GM23338 (cell line): ENCODE results near the gene LRRC3C. TPM values are rescaled to one million over a fixed set of nuclear protein-coding genes. Genes with fewer than 3 reads are reported as not detected.

Source experiments
- ATAC-seq: fragments of 200-7000 bp; cut with Tn5 transposase; 3 replicates; pipeline ENCODE4 v1.9.1; 2020
- DNase-seq: peaks from one replicate; pipeline ENCODE4 v3.0.0-alpha.2; 2015; ENCODE audit warnings: low spot score
- H2AFZ ChIP-seq: fragments of 200-600 bp; sonication (generic); 2 replicates; pipeline ENCODE4 v1.8.0; 2016; ENCODE audit warnings: antibody characterized with exemption, mild to moderate bottlenecking, moderate library complexity
- H3F3A ChIP-seq: fragments of 200-600 bp; sonication (generic); replicated peaks from 2 replicates; pipeline ENCODE4 v1.8.0; 2017; ENCODE audit warnings: antibody characterized with exemption, mixed run types, low read depth
- H3K27ac ChIP-seq: fragments of 200-600 bp; sonication (generic); 2 replicates; pipeline ENCODE4 v1.6.1; 2016; ENCODE audit warnings: low read depth
- H3K27me3 ChIP-seq: fragments of 200-600 bp; sonication (generic); 2 replicates; pipeline ENCODE4 v1.8.0; 2016; ENCODE audit warnings: mild to moderate bottlenecking, mixed run types, moderate library complexity; ENCODE audit not compliant: insufficient read depth
- H3K36me3 ChIP-seq: fragments of 200-600 bp; sonication (generic); 2 replicates; pipeline ENCODE4 v1.8.0; 2016; ENCODE audit warnings: mild to moderate bottlenecking; ENCODE audit not compliant: insufficient read depth
- H3K4me1 ChIP-seq: fragments of 200-600 bp; sonication (generic); 2 replicates; pipeline ENCODE4 v1.8.0; 2016; ENCODE audit warnings: mild to moderate bottlenecking, moderate library complexity; ENCODE audit not compliant: insufficient read depth
- H3K4me2 ChIP-seq: fragments of 200-600 bp; sonication (generic); 2 replicates; pipeline ENCODE4 v1.7.1; 2017; ENCODE audit warnings: mixed run types
- H3K4me3 ChIP-seq: fragments of 200-600 bp; sonication (generic); 2 replicates; pipeline ENCODE4 v1.6.1; 2016; ENCODE audit warnings: mixed run types
- H3K79me2 ChIP-seq: fragments of 200-600 bp; sonication (generic); replicated peaks from 2 replicates; pipeline ENCODE4 v1.8.0; 2017; ENCODE audit warnings: mild to moderate bottlenecking; ENCODE audit not compliant: insufficient read depth
- H3K9me2 ChIP-seq: fragments of 200-600 bp; sonication (generic); 2 replicates; pipeline ENCODE4 v1.8.0; 2017; ENCODE audit not compliant: insufficient read depth
- H4K20me1 ChIP-seq: fragments of 200-600 bp; sonication (generic); replicated peaks from 2 replicates; pipeline ENCODE4 v1.8.0; 2017; ENCODE audit warnings: mild to moderate bottlenecking; ENCODE audit not compliant: insufficient read depth
- H3K27ac Mint-ChIP-seq: 2 replicates; pipeline ENCODE4 v1.8.0; 2020; ENCODE audit warnings: inconsistent platforms, mild to moderate bottlenecking, moderate library complexity, mixed read lengths
- H3K27me3 Mint-ChIP-seq: 3 replicates; pipeline ENCODE4 v1.8.0; 2022; ENCODE audit warnings: low read depth, mild to moderate bottlenecking, moderate library complexity, mixed read lengths, inconsistent platforms; ENCODE audit not compliant: insufficient read depth, poor library complexity
- H3K36me3 Mint-ChIP-seq: 3 replicates; pipeline ENCODE4 v1.8.0; 2021; ENCODE audit warnings: low read depth, mild to moderate bottlenecking, inconsistent platforms, moderate library complexity, mixed read lengths
- H3K4me1 Mint-ChIP-seq: 3 replicates; pipeline ENCODE4 v1.8.0; 2020; ENCODE audit warnings: mild to moderate bottlenecking, inconsistent platforms, mixed read lengths
- H3K4me3 Mint-ChIP-seq: 3 replicates; pipeline ENCODE4 v1.8.0; 2021; ENCODE audit warnings: moderate library complexity, mild to moderate bottlenecking, inconsistent platforms, mixed read lengths
- H3K9me3 Mint-ChIP-seq: 3 replicates; pipeline ENCODE4 v1.8.0; 2020; ENCODE audit warnings: moderate library complexity, mild to moderate bottlenecking, inconsistent platforms, mixed read lengths
- CREB1 ChIP-seq: fragments of 250-450 bp; sonication (Bioruptor Pico); IDR thresholded peaks from 2 replicates; pipeline ENCODE4 v1.5.0; 2020; ENCODE audit warnings: low read depth, mild to moderate bottlenecking, moderate library complexity
- ETS1 ChIP-seq: IDR thresholded peaks from 2 replicates; pipeline ENCODE4 v1.6.1; 2016; ENCODE audit warnings: antibody characterized with exemption
- EZH2 ChIP-seq: fragments of 200-600 bp; sonication (generic); IDR thresholded peaks from one replicate; pipeline ENCODE4 v1.8.0; 2017; ENCODE audit warnings: antibody characterized with exemption, mild to moderate bottlenecking, low read depth; ENCODE audit not compliant: unreplicated experiment
- EZH2phosphoT487 ChIP-seq: fragments of 200-600 bp; sonication (generic); IDR thresholded peaks from one replicate; pipeline ENCODE4 v1.8.1; 2018; ENCODE audit warnings: antibody characterized with exemption; ENCODE audit not compliant: unreplicated experiment
- JUNB ChIP-seq: IDR thresholded peaks from one replicate; pipeline ENCODE4 v1.6.1; 2016; ENCODE audit warnings: antibody characterized with exemption; ENCODE audit not compliant: unreplicated experiment
- NANOG ChIP-seq: IDR thresholded peaks from 2 replicates; pipeline ENCODE4 v1.6.1; 2016; ENCODE audit warnings: antibody characterized with exemption, borderline replicate concordance
- POLR2AphosphoS5 ChIP-seq: IDR thresholded peaks from 2 replicates; pipeline ENCODE4 v1.6.1; 2016; ENCODE audit warnings: antibody characterized with exemption, low read depth
- STAT1 ChIP-seq: IDR thresholded peaks from one replicate; pipeline ENCODE4 v1.6.1; 2016; ENCODE audit warnings: antibody characterized with exemption; ENCODE audit not compliant: unreplicated experiment
- ZNF114 ChIP-seq: fragments of 250-450 bp; sonication (Bioruptor Pico); IDR thresholded peaks from 2 replicates; pipeline ENCODE4 v1.5.0; 2020; ENCODE audit warnings: mild to moderate bottlenecking, moderate library complexity
- ZNF331 ChIP-seq: fragments of 250-450 bp; sonication (Bioruptor Pico); IDR thresholded peaks from 2 replicates; pipeline ENCODE4 v1.5.0; 2020; ENCODE audit warnings: low read depth, mild to moderate bottlenecking, moderate library complexity
- ZNF462 ChIP-seq: fragments of 250-450 bp; sonication (Bioruptor Pico); IDR thresholded peaks from 2 replicates; pipeline ENCODE4 v1.5.0; 2020; ENCODE audit warnings: mild to moderate bottlenecking, moderate library complexity
- polyA plus RNA-seq: library from polyadenylated mRNA; unstranded; fragments of >200 nt; fragmentation: Nextera tagmentation; extraction: Ambion mirVana; gene quantifications from 2 replicates; pipeline ENCODE4 v1.2.1, GENCODE V29; 2016
- total RNA-seq: library from RNA; depleted of rRNA; stranded (reverse); fragments of >200 nt; shearing (Covaris generic); gene quantifications from 2 replicates; pipeline ENCODE4 v1.2.3, GENCODE V29; 2014
- TF ChIP-seq, protein P1 (sequence below), 2 experiments: fragments of 200-600 bp in 1 of 2; sonication (generic) in 1 of 2; conservative IDR thresholded peaks; 2 replicates each; pipeline versions ENCODE4 v1.5.1 to v1.6.1; 2016 to 2017; ENCODE audit warnings: antibody characterized with exemption in 2 of 2, low read depth in 2 of 2, mild to moderate bottlenecking in 2 of 2, moderate library complexity in 1 of 2

LRRC3C gene
- total and polyA plus RNA-seq, 2 experiments from 2014 or later: 0.24 TPM; not detected in 1

GRCh38 chr17:39921323-39921722, 6.2 kb upstream of the LRRC3C start (continued):
- TF ChIP-seq ZNF462 (CRISPR knock-in tag) (no peak), ZNF114 (CRISPR knock-in tag) (no peak), ETS1 (no peak), EZH2 (no peak)

GRCh38 chr17:39922006-39922405, 5.5 kb upstream of the LRRC3C start:
- Histone ChIP-seq H3K27ac (no peak overlapping the region), H3K9me2 (no peaks in the 10 kb centered on the region), H3K36me3 (peaks cover 5% of the 10 kb centered on the region; the same call in 1 of the 2 replicates), H4K20me1 (peaks cover 17% of the 10 kb centered on the region), H2AFZ (no peak overlapping the region), H3K4me2 (no peak overlapping the region), H3K4me3 (no peak overlapping the region), H3K79me2 (peaks cover 30% of the 10 kb centered on the region), H3F3A (no peaks in the 10 kb centered on the region), H3K27me3 (no peaks in the 10 kb centered on the region), H3K4me1 (peaks cover 7% of the 10 kb centered on the region; the same call in 1 of the 2 replicates)
- no peak for ATAC-seq
- Mint-ChIP-seq H3K9me3 (no peaks in the 10 kb centered on the region), H3K4me1 (peaks cover 28% of the 10 kb centered on the region), H3K4me3 (no peak overlapping the region), H3K27ac (no peak overlapping the region), H3K36me3 (peaks cover 36% of the 10 kb centered on the region), H3K27me3 (peaks cover 9% of the 10 kb centered on the region)
- DNase-seq: no peak
- TF ChIP-seq, protein P1, sequence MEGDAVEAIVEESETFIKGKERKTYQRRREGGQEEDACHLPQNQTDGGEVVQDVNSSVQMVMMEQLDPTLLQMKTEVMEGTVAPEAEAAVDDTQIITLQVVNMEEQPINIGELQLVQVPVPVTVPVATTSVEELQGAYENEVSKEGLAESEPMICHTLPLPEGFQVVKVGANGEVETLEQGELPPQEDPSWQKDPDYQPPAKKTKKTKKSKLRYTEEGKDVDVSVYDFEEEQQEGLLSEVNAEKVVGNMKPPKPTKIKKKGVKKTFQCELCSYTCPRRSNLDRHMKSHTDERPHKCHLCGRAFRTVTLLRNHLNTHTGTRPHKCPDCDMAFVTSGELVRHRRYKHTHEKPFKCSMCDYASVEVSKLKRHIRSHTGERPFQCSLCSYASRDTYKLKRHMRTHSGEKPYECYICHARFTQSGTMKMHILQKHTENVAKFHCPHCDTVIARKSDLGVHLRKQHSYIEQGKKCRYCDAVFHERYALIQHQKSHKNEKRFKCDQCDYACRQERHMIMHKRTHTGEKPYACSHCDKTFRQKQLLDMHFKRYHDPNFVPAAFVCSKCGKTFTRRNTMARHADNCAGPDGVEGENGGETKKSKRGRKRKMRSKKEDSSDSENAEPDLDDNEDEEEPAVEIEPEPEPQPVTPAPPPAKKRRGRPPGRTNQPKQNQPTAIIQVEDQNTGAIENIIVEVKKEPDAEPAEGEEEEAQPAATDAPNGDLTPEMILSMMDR (conservative IDR thresholded peaks at IDR 0.05; ENCODE audit: low read depth in 2 of 2): no peak
- no peak for TF ChIP-seq JUNB
- TF ChIP-seq EZH2phosphoT487: no peak
- TF ChIP-seq CREB1 (CRISPR knock-in tag): no peak
- no peak for TF ChIP-seq NANOG
- no peak for TF ChIP-seq ZNF331
- no peak for TF ChIP-seq STAT1
- TF ChIP-seq ZNF114 (CRISPR knock-in tag): no peak
- TF ChIP-seq POLR2AphosphoS5: no peak
- TF ChIP-seq EZH2: no peak
- TF ChIP-seq ETS1: no peak
